HEK293 (cell line): ENCODE measurements around the gene LINGO1.
A peak's percentile ranks its signal among the peaks of the same experiment; 100 is the strongest.

ENCODE experiments used
- CTCF ChIA-PET: fragments of 350-600 bp; formaldehyde crosslinking; extraction: SDS; loops from one replicate; lab custom pipeline; 2021; ENCODE audit warnings: antibody characterized with exemption; lab: Yijun Ruan, JAX
- POLR2A ChIA-PET: fragments of 300-600 bp; formaldehyde crosslinking; extraction: SDS; loops from one replicate; lab custom pipeline; 2020; ENCODE audit warnings: antibody characterized with exemption, inconsistent platforms; lab: Yijun Ruan, JAX
- H3K27ac ChIP-seq: fragments of 200-500 bp; sonication (Bioruptor generic); 2 replicates; pipeline ENCODE4 v1.5.1; 2014; ENCODE audit warnings: low read depth, low read length, control low read depth, inconsistent platforms; ENCODE audit errors: extremely low read depth
- H3K36me3 ChIP-seq, 2 experiments: fragments of 200-500 bp in 1 of 2; sonication (Bioruptor generic) in 1 of 2; 1 replicate in 1 of 2; 2 replicates in 1 of 2; pipeline ENCODE4 v1.5.1; 2014 to 2017; ENCODE audit warnings: inconsistent platforms in 2 of 2, low read length in 2 of 2; ENCODE audit not compliant: control insufficient read depth in 2 of 2, insufficient read depth in 1 of 2
- H3K4me1 ChIP-seq: fragments of 200-500 bp; sonication (Bioruptor generic); 2 replicates; pipeline ENCODE4 v1.5.1; 2014; ENCODE audit warnings: mild to moderate bottlenecking, low read length, inconsistent platforms; ENCODE audit not compliant: control insufficient read depth, insufficient read depth
- H3K4me3 ChIP-seq: 2 replicates; pipeline ENCODE4 v1.5.1; 2011; ENCODE audit warnings: low read depth, mild to moderate bottlenecking, control low read depth, low read length, moderate library complexity
- H3K9me3 ChIP-seq: fragments of 200-500 bp; sonication (Bioruptor generic); 2 replicates; pipeline ENCODE4 v1.5.1; 2014; ENCODE audit warnings: low read depth, low read length, inconsistent platforms; ENCODE audit not compliant: control insufficient read depth, insufficient read depth
- KLF7 ChIP-seq: fragments of 450-650 bp; formaldehyde crosslinking; IDR thresholded peaks from 2 replicates; pipeline ENCODE4 v1.5.1; 2016; ENCODE audit warnings: missing biosample characterization, missing genetic modification characterization, borderline replicate concordance
- RBAK ChIP-seq: fragments of 450-650 bp; formaldehyde crosslinking; IDR thresholded peaks from 2 replicates; pipeline ENCODE4 v1.5.1; 2016; ENCODE audit warnings: missing biosample characterization, missing genetic modification characterization
- SCRT1 ChIP-seq: fragments of 450-650 bp; formaldehyde crosslinking; IDR thresholded peaks from 2 replicates; pipeline ENCODE4 v1.5.1; 2016; ENCODE audit warnings: missing biosample characterization, missing genetic modification characterization, borderline replicate concordance
- SETDB1 ChIP-seq: IDR thresholded peaks from one replicate; pipeline ENCODE4 v1.6.1; 2017; ENCODE audit warnings: mild to moderate bottlenecking, low read length, moderate library complexity, mixed read lengths; ENCODE audit not compliant: insufficient read length
- SP3 ChIP-seq: fragments of 450-650 bp; formaldehyde crosslinking; IDR thresholded peaks from 2 replicates; pipeline ENCODE4 v1.5.1; 2016; ENCODE audit warnings: missing biosample characterization, missing genetic modification characterization
- ZNF112 ChIP-seq: fragments of 450-650 bp; formaldehyde crosslinking; IDR thresholded peaks from 2 replicates; pipeline ENCODE4 v1.5.0; 2017; ENCODE audit warnings: missing biosample characterization, missing genetic modification characterization
- ZNF175 ChIP-seq: fragments of 450-650 bp; formaldehyde crosslinking; IDR thresholded peaks from 2 replicates; pipeline ENCODE4 v1.5.1; 2016; ENCODE audit warnings: missing biosample characterization, missing genetic modification characterization
- ZNF223 ChIP-seq: fragments of 450-650 bp; formaldehyde crosslinking; IDR thresholded peaks from 2 replicates; pipeline ENCODE4 v1.5.1; 2016; ENCODE audit warnings: missing biosample characterization, missing genetic modification characterization
- ZNF239 ChIP-seq: fragments of 450-650 bp; formaldehyde crosslinking; IDR thresholded peaks from 2 replicates; pipeline ENCODE4 v1.5.1; 2016; ENCODE audit warnings: missing biosample characterization, missing genetic modification characterization
- ZNF426 ChIP-seq: fragments of 450-650 bp; formaldehyde crosslinking; IDR thresholded peaks from 2 replicates; pipeline ENCODE4 v1.5.1; 2017; ENCODE audit warnings: missing biosample characterization, missing genetic modification characterization, mild to moderate bottlenecking, inconsistent platforms, moderate library complexity
- ZNF48 ChIP-seq: fragments of 450-650 bp; formaldehyde crosslinking; IDR thresholded peaks from 2 replicates; pipeline ENCODE4 v1.5.1; 2016; ENCODE audit warnings: missing biosample characterization, missing genetic modification characterization
- ZNF529 ChIP-seq: fragments of 450-650 bp; formaldehyde crosslinking; IDR thresholded peaks from 2 replicates; pipeline ENCODE4 v1.5.1; 2017; ENCODE audit warnings: missing genetic modification characterization, missing biosample characterization; ENCODE audit not compliant: insufficient replicate concordance
- ZNF600 ChIP-seq: fragments of 450-650 bp; formaldehyde crosslinking; IDR thresholded peaks from 2 replicates; pipeline ENCODE4 v1.5.1; 2016; ENCODE audit warnings: missing biosample characterization, missing genetic modification characterization
- ZNF677 ChIP-seq: fragments of 450-650 bp; IDR thresholded peaks from 2 replicates; pipeline ENCODE4 v1.5.0; 2018; ENCODE audit warnings: missing biosample characterization, mild to moderate bottlenecking, missing genetic modification characterization, moderate library complexity
- ZNF701 ChIP-seq: fragments of 450-650 bp; formaldehyde crosslinking; IDR thresholded peaks from 2 replicates; pipeline ENCODE4 v1.5.1; 2016; ENCODE audit warnings: missing biosample characterization, missing genetic modification characterization
- ZNF791 ChIP-seq: fragments of 450-650 bp; formaldehyde crosslinking; IDR thresholded peaks from 2 replicates; pipeline ENCODE4 v1.5.1; 2016; ENCODE audit warnings: missing biosample characterization, missing genetic modification characterization
- ZSCAN16 ChIP-seq: fragments of 450-650 bp; formaldehyde crosslinking; IDR thresholded peaks from 2 replicates; pipeline ENCODE4 v1.5.1; 2016; ENCODE audit warnings: missing biosample characterization, missing genetic modification characterization
- ZSCAN30 ChIP-seq: fragments of 450-650 bp; IDR thresholded peaks from 2 replicates; pipeline ENCODE4 v1.5.1; 2018; ENCODE audit warnings: missing biosample characterization, mild to moderate bottlenecking, missing genetic modification characterization, moderate library complexity
- TF ChIP-seq, protein P1 (sequence below): fragments of 450-650 bp; formaldehyde crosslinking; IDR thresholded peaks from 2 replicates; pipeline ENCODE4 v1.5.1; 2016; ENCODE audit warnings: missing biosample characterization, missing genetic modification characterization
- TF ChIP-seq, protein P2 (sequence below): fragments of 450-650 bp; formaldehyde crosslinking; IDR thresholded peaks from 2 replicates; pipeline ENCODE4 v1.5.1; 2016; ENCODE audit warnings: missing biosample characterization, missing genetic modification characterization
- TF ChIP-seq, protein P3 (sequence below): fragments of 450-650 bp; formaldehyde crosslinking; IDR thresholded peaks from 2 replicates; pipeline ENCODE4 v1.5.1; 2017; ENCODE audit warnings: missing biosample characterization, missing genetic modification characterization

The LINGO1 gene

DNA sequence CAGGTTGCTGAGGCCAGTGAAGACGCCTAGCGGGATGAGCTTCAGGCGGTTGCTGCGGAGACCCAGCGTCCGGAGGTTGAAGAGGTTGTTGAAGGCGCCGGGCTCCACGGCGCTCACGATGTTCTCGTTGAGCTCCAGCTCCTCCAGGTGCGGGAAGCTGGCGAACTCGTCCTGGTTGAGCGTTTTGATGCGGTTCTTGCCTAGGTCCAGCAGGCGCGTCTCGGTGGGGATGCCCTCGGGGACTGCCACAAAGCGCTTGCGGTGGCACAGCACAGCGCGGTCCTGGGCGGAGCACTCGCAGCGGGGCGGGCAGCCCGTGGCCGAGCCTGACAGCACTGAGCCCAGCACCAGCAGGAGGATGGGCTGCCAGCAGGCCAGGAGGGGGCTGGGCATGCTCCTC is 17.2 kb downstream of the LINGO1 start:
- CTCF ChIA-PET, result interaction anchor here (0.9 to 4.9 kb wide), 4 partner anchors 12 to 15 kb away, joined by 3 to 77 read pairs (median 4); no protein-coding TSS in a partner anchor
- H3K4me3 ChIP-seq, result no peak overlapping the region
- no peak overlapping the region for H3K27ac ChIP-seq
- TF ChIP-seq ZSCAN16 (tag by site-specific recombination) (no peak), ZNF791 (tag by site-specific recombination) (no peak), ZNF701 (tag by site-specific recombination) (no peak), ZNF48 (tag by site-specific recombination) (no peak), SP3 (tag by site-specific recombination) (no peak), RBAK (tag by site-specific recombination) (no peak), KLF7 (tag by site-specific recombination) (no peak), ZNF223 (tag by site-specific recombination) (no peak), ZSCAN30 (no peak), ZNF239 (tag by site-specific recombination) (no peak), ZNF426 (tag by site-specific recombination) (no peak), SETDB1 (no peak), ZNF112 (no peak), SCRT1 (no peak), ZNF677 (tag by site-specific recombination) (no peak), ZNF175 (no peak)
- TF ChIP-seq, protein P1, sequence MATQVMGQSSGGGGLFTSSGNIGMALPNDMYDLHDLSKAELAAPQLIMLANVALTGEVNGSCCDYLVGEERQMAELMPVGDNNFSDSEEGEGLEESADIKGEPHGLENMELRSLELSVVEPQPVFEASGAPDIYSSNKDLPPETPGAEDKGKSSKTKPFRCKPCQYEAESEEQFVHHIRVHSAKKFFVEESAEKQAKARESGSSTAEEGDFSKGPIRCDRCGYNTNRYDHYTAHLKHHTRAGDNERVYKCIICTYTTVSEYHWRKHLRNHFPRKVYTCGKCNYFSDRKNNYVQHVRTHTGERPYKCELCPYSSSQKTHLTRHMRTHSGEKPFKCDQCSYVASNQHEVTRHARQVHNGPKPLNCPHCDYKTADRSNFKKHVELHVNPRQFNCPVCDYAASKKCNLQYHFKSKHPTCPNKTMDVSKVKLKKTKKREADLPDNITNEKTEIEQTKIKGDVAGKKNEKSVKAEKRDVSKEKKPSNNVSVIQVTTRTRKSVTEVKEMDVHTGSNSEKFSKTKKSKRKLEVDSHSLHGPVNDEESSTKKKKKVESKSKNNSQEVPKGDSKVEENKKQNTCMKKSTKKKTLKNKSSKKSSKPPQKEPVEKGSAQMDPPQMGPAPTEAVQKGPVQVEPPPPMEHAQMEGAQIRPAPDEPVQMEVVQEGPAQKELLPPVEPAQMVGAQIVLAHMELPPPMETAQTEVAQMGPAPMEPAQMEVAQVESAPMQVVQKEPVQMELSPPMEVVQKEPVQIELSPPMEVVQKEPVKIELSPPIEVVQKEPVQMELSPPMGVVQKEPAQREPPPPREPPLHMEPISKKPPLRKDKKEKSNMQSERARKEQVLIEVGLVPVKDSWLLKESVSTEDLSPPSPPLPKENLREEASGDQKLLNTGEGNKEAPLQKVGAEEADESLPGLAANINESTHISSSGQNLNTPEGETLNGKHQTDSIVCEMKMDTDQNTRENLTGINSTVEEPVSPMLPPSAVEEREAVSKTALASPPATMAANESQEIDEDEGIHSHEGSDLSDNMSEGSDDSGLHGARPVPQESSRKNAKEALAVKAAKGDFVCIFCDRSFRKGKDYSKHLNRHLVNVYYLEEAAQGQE (tag by site-specific recombination), result no peak
- TF ChIP-seq, protein P2, sequence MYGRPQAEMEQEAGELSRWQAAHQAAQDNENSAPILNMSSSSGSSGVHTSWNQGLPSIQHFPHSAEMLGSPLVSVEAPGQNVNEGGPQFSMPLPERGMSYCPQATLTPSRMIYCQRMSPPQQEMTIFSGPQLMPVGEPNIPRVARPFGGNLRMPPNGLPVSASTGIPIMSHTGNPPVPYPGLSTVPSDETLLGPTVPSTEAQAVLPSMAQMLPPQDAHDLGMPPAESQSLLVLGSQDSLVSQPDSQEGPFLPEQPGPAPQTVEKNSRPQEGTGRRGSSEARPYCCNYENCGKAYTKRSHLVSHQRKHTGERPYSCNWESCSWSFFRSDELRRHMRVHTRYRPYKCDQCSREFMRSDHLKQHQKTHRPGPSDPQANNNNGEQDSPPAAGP, result no peak
- TF ChIP-seq, protein P3, sequence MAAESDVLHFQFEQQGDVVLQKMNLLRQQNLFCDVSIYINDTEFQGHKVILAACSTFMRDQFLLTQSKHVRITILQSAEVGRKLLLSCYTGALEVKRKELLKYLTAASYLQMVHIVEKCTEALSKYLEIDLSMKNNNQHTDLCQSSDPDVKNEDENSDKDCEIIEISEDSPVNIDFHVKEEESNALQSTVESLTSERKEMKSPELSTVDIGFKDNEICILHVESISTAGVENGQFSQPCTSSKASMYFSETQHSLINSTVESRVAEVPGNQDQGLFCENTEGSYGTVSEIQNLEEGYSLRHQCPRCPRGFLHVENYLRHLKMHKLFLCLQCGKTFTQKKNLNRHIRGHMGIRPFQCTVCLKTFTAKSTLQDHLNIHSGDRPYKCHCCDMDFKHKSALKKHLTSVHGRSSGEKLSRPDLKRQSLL (tag by site-specific recombination), result no peak
- POLR2A ChIA-PET, result interaction anchor here (0.7 kb wide), 1 partner anchor 20 kb away, joined by 5 read pairs; no protein-coding TSS in a partner anchor
- H3K4me1 ChIP-seq, result no peaks in the 10 kb centered on the region
- H3K36me3 ChIP-seq, result peaks cover 0 to 19% of the 10 kb centered on the region in 2 experiments; a peak in 1 of 3 replicates
- no peaks in the 10 kb centered on the region for H3K9me3 ChIP-seq

DNA sequence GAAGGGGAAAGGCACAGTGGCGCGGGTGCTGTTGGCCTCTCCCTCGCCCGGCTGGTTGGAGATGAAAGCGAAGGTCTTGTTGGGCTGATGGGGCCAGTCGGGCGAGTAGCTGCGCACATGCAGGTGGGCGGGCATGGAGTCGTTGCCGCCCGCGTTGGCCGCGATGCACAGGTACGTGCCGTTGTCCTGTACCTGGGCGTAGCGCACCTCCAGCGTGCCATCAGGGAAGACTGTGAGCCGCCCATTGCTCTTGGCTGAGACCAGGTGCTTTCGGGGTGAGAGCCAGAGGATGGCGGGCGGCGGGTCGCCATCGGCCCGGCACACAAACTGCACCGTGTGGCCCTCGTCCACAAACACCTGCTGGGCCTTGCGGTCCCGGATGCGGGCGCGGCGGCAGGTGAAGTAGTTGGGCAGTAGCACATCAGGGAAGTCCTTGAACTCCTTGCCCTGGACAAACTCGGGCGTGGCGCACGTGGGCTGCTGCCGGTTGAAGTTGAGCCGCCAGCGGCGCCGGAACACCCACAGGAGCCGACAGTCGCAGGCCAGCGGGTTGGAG is 18.4 kb downstream of the LINGO1 start:
- Histone ChIP-seq H3K4me1 (no peaks in the 10 kb centered on the region), H3K9me3 (no peaks in the 10 kb centered on the region), H3K27ac (no peak overlapping the region), H3K4me3 (no peak overlapping the region), H3K36me3 (peaks cover 0 to 19% of the 10 kb centered on the region in 2 experiments; a peak in 1 of 3 replicates)
- CTCF ChIA-PET, result interaction anchor here (1.4 kb wide), 1 partner anchor 11 kb away, joined by 5 read pairs; no protein-coding TSS in a partner anchor
- TF ChIP-seq ZNF600 (tag by site-specific recombination) (0 out of 2 replicates have a peak, but pooled peaks have one; percentile 19), ZNF529 (tag by site-specific recombination) (no peak)
- POLR2A ChIA-PET, result no interaction called here
